Astrocyte of the spinal cord (primary cell): Measurements from ENCODE around the gene CECR2.
A peak's percentile ranks its signal among the peaks of the same experiment; 100 is the strongest.

ENCODE experiments used
- DNase-seq: peaks from one replicate; pipeline ENCODE4 v3.0.0; 2011; ENCODE audit warnings: low read depth, low spot score
- H3K4me3 ChIP-seq: 2 replicates; pipeline ENCODE4 v1.5.1; 2011; ENCODE audit warnings: low read depth, mild to moderate bottlenecking, low read length, moderate library complexity
- CTCF ChIP-seq: IDR thresholded peaks from 2 replicates; pipeline ENCODE4 v1.5.1; 2012; ENCODE audit warnings: low read depth, mild to moderate bottlenecking, low read length, inconsistent platforms
- in situ Hi-C: cut with HindIII; loops from 2 replicates; pipeline ENCODE4 v1.10.0; 2017; ENCODE audit warnings: low sequenced_read_pairs

The CECR2 gene

GRCh38 chr22:17578136-17578754 lies 209.0 kb downstream of the CECR2 start:
- peak; percentile 42 for DNase-seq
- no peak for TF ChIP-seq CTCF
- in situ Hi-C loops = no loop called here
- H3K4me3 ChIP-seq = no peak overlapping the region

- in situ Hi-C loops = no loop called here
- DNase-seq = no peak
Observed at GRCh38 chr22:17579535-17579981, 210.3 kb downstream of the CECR2 start.

GRCh38 chr22:17580441-17581031 lies 211.3 kb downstream of the CECR2 start:
- in situ Hi-C loops = no loop called here
- H3K4me3 ChIP-seq = no peak overlapping the region
- no peak for TF ChIP-seq CTCF
- DNase-seq = no peak

More at GRCh38 chr22:17579535-17579981, 210.3 kb downstream of the CECR2 start:
- TF ChIP-seq CTCF = no peak
- no peak overlapping the region for H3K4me3 ChIP-seq

GRCh38 chr22:17581056-17581455 lies 211.8 kb downstream of the CECR2 start:
- no peak overlapping the region for H3K4me3 ChIP-seq
- no peak for DNase-seq
- TF ChIP-seq CTCF = no peak
- in situ Hi-C loops = no loop called here

- in situ Hi-C loops = no loop called here
- no peak for TF ChIP-seq CTCF
- no peak overlapping the region for H3K4me3 ChIP-seq
- no peak for DNase-seq
Observed at GRCh38 chr22:17581631-17582030, 212.4 kb downstream of the CECR2 start.

- TF ChIP-seq CTCF = no peak
- no peak overlapping the region for H3K4me3 ChIP-seq
- in situ Hi-C loops = no loop called here
- no peak for DNase-seq
Observed at GRCh38 chr22:17583151-17583550, 213.9 kb downstream of the CECR2 start.
